Measurements from ENCODE around the gene LSAMP. TPM values are rescaled to one million over a fixed set of nuclear protein-coding genes. Genes with fewer than 3 reads are reported as not detected.

Gene LSAMP
- total RNA-seq, 1 experiment from 2014 or later, result 0.90 TPM

- no peak overlapping the region for H3K27ac Mint-ChIP-seq
- Histone ChIP-seq H3K56ac (ENCODE audit: insufficient read length, low read depth, low read length) (no peak overlapping the region), H2BK12ac (ENCODE audit: insufficient read length, low read depth, low read length) (no peak overlapping the region), H2AFZ (ENCODE audit: low read length) (no peak overlapping the region), H4K5ac (ENCODE audit: insufficient read length, low read depth, low read length) (no peak overlapping the region), H2BK120ac (ENCODE audit: low read depth, low read length, poor library complexity, severe bottlenecking) (no peak overlapping the region), H2BK20ac (ENCODE audit: low read depth, low read length, poor library complexity, severe bottlenecking) (no peak overlapping the region), H3K9me3 (ENCODE audit: control insufficient read depth, low read depth, low read length) (no peaks in the 10 kb centered on the region), H2BK15ac (ENCODE audit: low read depth, low read length) (no peak overlapping the region), H2AK5ac (ENCODE audit: insufficient read length, low read length) (no peak overlapping the region), H3K4me1 (ENCODE audit: insufficient read depth, low read length) (no peaks in the 10 kb centered on the region), H3K23me2 (ENCODE audit: insufficient read length, low read depth, low read length, poor library complexity, severe bottlenecking) (no peaks in the 10 kb centered on the region), H3K23ac (ENCODE audit: insufficient read length, low read depth, low read length) (no peak overlapping the region), H3K27ac (ENCODE audit: insufficient read length, low read depth, low read length) (no peak overlapping the region), H4K91ac (ENCODE audit: insufficient read length, low read depth, low read length) (no peak overlapping the region), H4K20me1 (ENCODE audit: control insufficient read depth, insufficient read depth, insufficient read length) (no peaks in the 10 kb centered on the region), H3K14ac (ENCODE audit: insufficient read depth, low read length) (no peak overlapping the region), H4K8ac (replicated peaks; ENCODE audit: insufficient read length, low read depth, low read length) (no peak overlapping the region), H2BK5ac (ENCODE audit: insufficient read length, low read length) (no peak overlapping the region), H3K4ac (ENCODE audit: low read depth, low read length) (no peak overlapping the region), H3K18ac (ENCODE audit: insufficient read length, low read depth, low read length) (no peak overlapping the region), H3T11ph (ENCODE audit: low read length) (no peak overlapping the region), H3K79me2 (ENCODE audit: insufficient read depth, low read length) (no peaks in the 10 kb centered on the region), H3K4me2 (ENCODE audit: insufficient read depth, insufficient read length, low read length) (no peak overlapping the region), H3K27me3 (ENCODE audit: insufficient read depth, low read length) (no peaks in the 10 kb centered on the region), H3K79me1 (ENCODE audit: insufficient read depth, low read depth, low read length, poor library complexity, severe bottlenecking) (no peaks in the 10 kb centered on the region), H3K9ac (ENCODE audit: extremely low read depth, insufficient read length, low read length) (no peak overlapping the region)
- H3K9me3 Mint-ChIP-seq, result no peaks in the 10 kb centered on the region
- no peak for DNase-seq
- TF ChIP-seq, protein P1, sequence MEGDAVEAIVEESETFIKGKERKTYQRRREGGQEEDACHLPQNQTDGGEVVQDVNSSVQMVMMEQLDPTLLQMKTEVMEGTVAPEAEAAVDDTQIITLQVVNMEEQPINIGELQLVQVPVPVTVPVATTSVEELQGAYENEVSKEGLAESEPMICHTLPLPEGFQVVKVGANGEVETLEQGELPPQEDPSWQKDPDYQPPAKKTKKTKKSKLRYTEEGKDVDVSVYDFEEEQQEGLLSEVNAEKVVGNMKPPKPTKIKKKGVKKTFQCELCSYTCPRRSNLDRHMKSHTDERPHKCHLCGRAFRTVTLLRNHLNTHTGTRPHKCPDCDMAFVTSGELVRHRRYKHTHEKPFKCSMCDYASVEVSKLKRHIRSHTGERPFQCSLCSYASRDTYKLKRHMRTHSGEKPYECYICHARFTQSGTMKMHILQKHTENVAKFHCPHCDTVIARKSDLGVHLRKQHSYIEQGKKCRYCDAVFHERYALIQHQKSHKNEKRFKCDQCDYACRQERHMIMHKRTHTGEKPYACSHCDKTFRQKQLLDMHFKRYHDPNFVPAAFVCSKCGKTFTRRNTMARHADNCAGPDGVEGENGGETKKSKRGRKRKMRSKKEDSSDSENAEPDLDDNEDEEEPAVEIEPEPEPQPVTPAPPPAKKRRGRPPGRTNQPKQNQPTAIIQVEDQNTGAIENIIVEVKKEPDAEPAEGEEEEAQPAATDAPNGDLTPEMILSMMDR (conservative IDR thresholded peaks at IDR 0.05), result no peak
- WGBS (ENCODE audit: extremely low coverage, insufficient read length, low lambda C conversion rate), result no CpG with 5 or more reads among the region's 1 CpG
- no peak overlapping the region for H3K4me3 Mint-ChIP-seq
- no peaks in the 10 kb centered on the region for H3K4me1 Mint-ChIP-seq
- no peaks in the 10 kb centered on the region for H3K27me3 Mint-ChIP-seq (ENCODE audit: low read depth)
- H3K36me3 Mint-ChIP-seq (ENCODE audit: insufficient read depth in 1 of 3, low read depth in 3 of 3), result no peaks in the 10 kb centered on the region; a peak in 1 of 7 replicates
Observed at GRCh38 chr3:116378077-116378476, 67.2 kb downstream of the LSAMP start.
